CD4-positive, alpha-beta T cell (primary cell): ENCODE results near the gene PLEKHG4B. TPM values are rescaled to one million over a fixed set of nuclear protein-coding genes. Genes with fewer than 3 reads are reported as not detected.

Experiments
- ATAC-seq: fragments of 200-7000 bp; cut with Tn5 transposase; one replicate; pipeline ENCODE4 v1.10.0; 2022; ENCODE audit warnings: mild to moderate bottlenecking; ENCODE audit not compliant: poor library complexity
- CTCF ChIA-PET: fragments of 350-600 bp; sonication (Branson Sonifier 250); formaldehyde crosslinking; loops from one replicate; lab custom pipeline; 2021; ENCODE audit warnings: antibody characterized with exemption, inconsistent platforms; lab: Charles Lee
- POLR2A ChIA-PET: fragments of 350-600 bp; sonication (Branson Sonifier 250); formaldehyde crosslinking; loops from one replicate; lab custom pipeline; 2021; ENCODE audit warnings: antibody characterized with exemption, inconsistent platforms; lab: Charles Lee
- DNase-seq, 14 experiments: peaks; one replicate each; pipeline ENCODE4 v3.0.0-alpha.2; 2013 to 2020; ENCODE audit warnings: mixed read lengths in 2 of 14
- H3K27ac ChIP-seq, 2 donors: one replicate each; pipeline versions ENCODE4 v1.5.1 to v1.7.0; 2013; ENCODE audit warnings: low read length in 2 of 2, low read depth in 1 of 2, mild to moderate bottlenecking in 1 of 2
- H3K27me3 ChIP-seq, 2 experiments: 1 replicate in 1 of 2; 2 replicates in 1 of 2; pipeline versions ENCODE4 v1.6.1 to v1.7.0; 2013; ENCODE audit warnings: low read length in 2 of 2, control low read depth in 1 of 2, mild to moderate bottlenecking in 1 of 2, moderate library complexity in 1 of 2; ENCODE audit not compliant: insufficient read depth in 2 of 2, control insufficient read depth in 1 of 2
- H3K36me3 ChIP-seq: one replicate; pipeline ENCODE4 v1.6.1; 2013; ENCODE audit warnings: low read length, control low read depth; ENCODE audit not compliant: insufficient read depth
- H3K4me1 ChIP-seq: one replicate; pipeline ENCODE4 v1.6.1; 2013; ENCODE audit warnings: low read length, control low read depth; ENCODE audit not compliant: insufficient read depth
- H3K4me3 ChIP-seq: one replicate; pipeline ENCODE4 v1.5.1; 2013; ENCODE audit warnings: mild to moderate bottlenecking, low read length, moderate library complexity
- H3K9me3 ChIP-seq, 2 experiments: 1 replicate in 1 of 2; 2 replicates in 1 of 2; pipeline versions ENCODE4 v1.6.1 to v1.7.0; 2013; ENCODE audit warnings: low read length in 2 of 2, mild to moderate bottlenecking in 2 of 2, control low read depth in 1 of 2, moderate library complexity in 1 of 2; ENCODE audit not compliant: control insufficient read depth in 1 of 2, insufficient read depth in 1 of 2
- H3K27ac Mint-ChIP-seq: one replicate; pipeline ENCODE4 v1.8.0; 2020; ENCODE audit warnings: mixed read lengths
- H3K27me3 Mint-ChIP-seq: one replicate; pipeline ENCODE4 v1.8.0; 2021; ENCODE audit warnings: mixed read lengths
- H3K36me3 Mint-ChIP-seq: one replicate; pipeline ENCODE4 v1.8.0; 2021; ENCODE audit warnings: low read depth, mixed read lengths
- H3K4me1 Mint-ChIP-seq: one replicate; pipeline ENCODE4 v1.8.0; 2021; ENCODE audit warnings: low read depth, mixed read lengths
- H3K4me3 Mint-ChIP-seq: one replicate; pipeline ENCODE4 v1.8.0; 2020; ENCODE audit warnings: mild to moderate bottlenecking, mixed read lengths
- H3K9me3 Mint-ChIP-seq: one replicate; pipeline ENCODE4 v1.8.0; 2020; ENCODE audit warnings: mixed read lengths
- CTCF ChIP-seq: fragments of 200-600 bp; IDR thresholded peaks from one replicate; pipeline ENCODE4 v1.8.0; 2022; ENCODE audit warnings: antibody characterized with exemption, mild to moderate bottlenecking
- intact Hi-C, 2 experiments: fragments of 100-400 bp; cut with DNase I in 1 of 2; cut with micrococcal nuclease in 1 of 2; formaldehyde crosslinking; loops; one replicate each; pipeline versions ENCODE4 v1.15.1 to v1.9.0; 2023 to 2025; cut with DNase I, micrococcal nuclease
- total RNA-seq, 174 experiments: library from RNA in 2 of 174; stranded (reverse) in 2 of 174; gene quantifications; one replicate each; pipeline ENCODE4 v1.2.3 and lab custom pipeline; 2021 to 2026

PLEKHG4B gene
- total RNA-seq, 2 experiments from 2014 or later, result 0.17 to 0.36 TPM

- H3K4me1 Mint-ChIP-seq, result no peaks in the 10 kb centered on the region
- Histone ChIP-seq H3K9me3 (no peaks in the 10 kb centered on the region), H3K4me1 (no peaks in the 10 kb centered on the region), H3K27me3 (no peaks in the 10 kb centered on the region), H3K36me3 (no peaks in the 10 kb centered on the region), H3K27ac (no peak overlapping the region), H3K4me3 (no peak overlapping the region)
- H3K4me3 Mint-ChIP-seq, result no peak overlapping the region
- no peak for TF ChIP-seq CTCF
- ATAC-seq (no peak), DNase-seq (no peak)
- ChIA-PET CTCF (no interaction called here), POLR2A (no interaction called here)
- no peaks in the 10 kb centered on the region for H3K9me3 Mint-ChIP-seq
- H3K27me3 Mint-ChIP-seq, result peaks cover 12% of the 10 kb centered on the region
- intact Hi-C loops, result no loop called here
- H3K36me3 Mint-ChIP-seq, result no peaks in the 10 kb centered on the region
- no peak overlapping the region for H3K27ac Mint-ChIP-seq
Observed at GRCh38 chr5:138936-139335, 47.0 kb downstream of the PLEKHG4B start.

- H3K36me3 Mint-ChIP-seq, result no peaks in the 10 kb centered on the region
- no peaks in the 10 kb centered on the region for H3K36me3 ChIP-seq
- TF ChIP-seq CTCF, result no peak
- intact Hi-C loops, result no loop called here
- no peak overlapping the region for H3K4me3 ChIP-seq
- peaks cover 19% of the 10 kb centered on the region for H3K27me3 Mint-ChIP-seq
- H3K27ac Mint-ChIP-seq, result no peak overlapping the region
- ChIA-PET CTCF (no interaction called here), POLR2A (no interaction called here)
- H3K4me1 Mint-ChIP-seq, result no peaks in the 10 kb centered on the region
- no peak overlapping the region for H3K27ac ChIP-seq
- DNase-seq, result no peak
- H3K27me3 ChIP-seq, result no peaks in the 10 kb centered on the region
- no peak for ATAC-seq
- peaks cover 0 to 5% of the 10 kb centered on the region in 2 experiments for H3K9me3 ChIP-seq
- no peaks in the 10 kb centered on the region for H3K9me3 Mint-ChIP-seq
- no peak overlapping the region for H3K4me3 Mint-ChIP-seq
- no peaks in the 10 kb centered on the region for H3K4me1 ChIP-seq
Observed at GRCh38 chr5:139579-140442, 47.8 kb downstream of the PLEKHG4B start.

- Histone ChIP-seq H3K4me1 (no peaks in the 10 kb centered on the region), H3K36me3 (no peaks in the 10 kb centered on the region), H3K9me3 (peaks cover 0 to 11% of the 10 kb centered on the region in 2 experiments), H3K27ac (no peak overlapping the region), H3K4me3 (no peak overlapping the region), H3K27me3 (no peaks in the 10 kb centered on the region)
- no peak overlapping the region for H3K27ac Mint-ChIP-seq
- POLR2A ChIA-PET, result no interaction called here
- no peak overlapping the region for H3K4me3 Mint-ChIP-seq
- no peak for TF ChIP-seq CTCF
- no peaks in the 10 kb centered on the region for H3K36me3 Mint-ChIP-seq
- CTCF ChIA-PET, result no interaction called here
- no peak for ATAC-seq
- no peaks in the 10 kb centered on the region for H3K9me3 Mint-ChIP-seq
- intact Hi-C loops, result no loop called here
- H3K4me1 Mint-ChIP-seq, result no peaks in the 10 kb centered on the region
- H3K27me3 Mint-ChIP-seq, result peaks cover 19% of the 10 kb centered on the region
- no peak for DNase-seq
Observed at GRCh38 chr5:140443-140829, 48.5 kb downstream of the PLEKHG4B start.
